OCI-LY3 (cell line): Measurements from ENCODE around the gene CLEC4M.

ENCODE experiments used
- H2AFZ ChIP-seq: fragments of 200-600, 300-600 bp; shearing (Covaris generic); 2 replicates; pipeline ENCODE4 v1.6.0; 2014; ENCODE audit warnings: antibody characterized with exemption, low read depth, low read length
- H3K27ac ChIP-seq: fragments of 200-600, 300-600 bp; sonication (generic); 2 replicates; pipeline ENCODE4 v1.5.1; 2014; ENCODE audit warnings: mild to moderate bottlenecking, low read length, moderate library complexity, mixed read lengths
- H3K27me3 ChIP-seq: fragments of 200-600, 300-600 bp; sonication (generic); 2 replicates; pipeline ENCODE4 v1.6.1; 2014; ENCODE audit warnings: low read depth, low read length, mixed read lengths
- H3K36me3 ChIP-seq: fragments of 200-600, 300-600 bp; sonication (generic); replicated peaks from 2 replicates; pipeline ENCODE3; 2014; ENCODE audit warnings: low read depth, low read length, mixed read lengths
- H3K4me1 ChIP-seq: fragments of 300-600, 200-600 bp; sonication (generic); 2 replicates; pipeline ENCODE4 v1.6.1; 2014; ENCODE audit warnings: low read length, mixed read lengths
- H3K4me2 ChIP-seq: fragments of 200-600, 300-600 bp; sonication (generic); 2 replicates; pipeline ENCODE4 v1.6.1; 2014; ENCODE audit warnings: low read length, mixed read lengths
- H3K4me3 ChIP-seq: fragments of 300-600, 200-600 bp; sonication (generic); 2 replicates; pipeline ENCODE4 v1.5.1; 2014; ENCODE audit warnings: antibody characterized with exemption, mild to moderate bottlenecking, low read length, moderate library complexity
- H3K79me2 ChIP-seq: fragments of 300-600, 200-600 bp; shearing (Covaris generic); 2 replicates; pipeline ENCODE4 v1.6.1; 2014; ENCODE audit warnings: mild to moderate bottlenecking, low read length, mixed read lengths
- H3K9ac ChIP-seq: fragments of 300-600, 200-600 bp; shearing (Covaris generic); 2 replicates; pipeline ENCODE4 v1.6.0; 2014; ENCODE audit warnings: mild to moderate bottlenecking, low read length, moderate library complexity
- H3K9me3 ChIP-seq: fragments of 200-600, 300-600 bp; shearing (Covaris generic); 2 replicates; pipeline ENCODE4 v1.6.1; 2014; ENCODE audit warnings: low read length, mixed read lengths; ENCODE audit not compliant: insufficient read depth
- H4K20me1 ChIP-seq: fragments of 200-600, 300-600 bp; sonication (generic); 2 replicates; pipeline ENCODE4 v1.6.1; 2016; ENCODE audit warnings: low read length, mixed read lengths; ENCODE audit not compliant: insufficient read depth
- CTCF ChIP-seq: fragments of 200-600, 300-600 bp; sonication (generic); IDR thresholded peaks from 2 replicates; pipeline ENCODE4 v1.5.1; 2014; ENCODE audit warnings: antibody characterized with exemption, low read length, low read depth
- EZH2phosphoT487 ChIP-seq: fragments of 200-600 bp; shearing (Covaris generic); IDR thresholded peaks from 2 replicates; pipeline ENCODE4 v1.6.1; 2018; ENCODE audit warnings: antibody characterized with exemption, mixed run types, low read depth

The CLEC4M gene

GRCh38 chr19:7781157-7781556, 18.1 kb downstream of the CLEC4M start:
- Histone ChIP-seq H3K9me3 (peaks cover 5% of the 10 kb centered on the region), H2AFZ (no peak overlapping the region), H3K27me3 (peaks cover 53% of the 10 kb centered on the region), H3K27ac (no peak overlapping the region), H3K4me3 (no peak overlapping the region), H3K9ac (no peak overlapping the region), H3K4me1 (peaks cover 8% of the 10 kb centered on the region), H4K20me1 (no peaks in the 10 kb centered on the region), H3K4me2 (no peak overlapping the region), H3K36me3 (no peaks in the 10 kb centered on the region), H3K79me2 (no peaks in the 10 kb centered on the region)
- TF ChIP-seq EZH2phosphoT487 (no peak), CTCF (no peak)

GRCh38 chr19:7783991-7784423, 21.0 kb downstream of the CLEC4M start:
- H3K4me3 ChIP-seq: no peak overlapping the region
- no peak overlapping the region for H2AFZ ChIP-seq
- H3K4me1 ChIP-seq: no peaks in the 10 kb centered on the region
- peaks cover 5% of the 10 kb centered on the region for H3K9me3 ChIP-seq
- no peak for TF ChIP-seq EZH2phosphoT487
- no peak for TF ChIP-seq CTCF
- no peaks in the 10 kb centered on the region for H4K20me1 ChIP-seq
- no peak overlapping the region for H3K27ac ChIP-seq
- H3K27me3 ChIP-seq: peaks cover 44% of the 10 kb centered on the region
- no peak overlapping the region for H3K4me2 ChIP-seq
- H3K36me3 ChIP-seq: no peaks in the 10 kb centered on the region
- no peak overlapping the region for H3K9ac ChIP-seq
- no peaks in the 10 kb centered on the region for H3K79me2 ChIP-seq

GRCh38 chr19:7784856-7785255, 21.8 kb downstream of the CLEC4M start:
- Histone ChIP-seq H4K20me1 (no peaks in the 10 kb centered on the region), H3K4me1 (no peaks in the 10 kb centered on the region), H3K79me2 (no peaks in the 10 kb centered on the region), H3K9me3 (peaks cover 5% of the 10 kb centered on the region), H2AFZ (no peak overlapping the region), H3K36me3 (no peaks in the 10 kb centered on the region), H3K27me3 (peaks cover 38% of the 10 kb centered on the region), H3K9ac (no peak overlapping the region), H3K4me2 (no peak overlapping the region), H3K27ac (no peak overlapping the region), H3K4me3 (no peak overlapping the region)
- TF ChIP-seq CTCF: no peak
- TF ChIP-seq EZH2phosphoT487: no peak

GRCh38 chr19:7787141-7787540, 24.1 kb downstream of the CLEC4M start:
- Histone ChIP-seq H4K20me1 (no peaks in the 10 kb centered on the region), H3K36me3 (no peaks in the 10 kb centered on the region), H2AFZ (no peak overlapping the region), H3K4me1 (no peaks in the 10 kb centered on the region), H3K4me3 (no peak overlapping the region), H3K9ac (no peak overlapping the region), H3K9me3 (peaks cover 5% of the 10 kb centered on the region), H3K4me2 (no peak overlapping the region), H3K27ac (no peak overlapping the region), H3K27me3 (peaks cover 24% of the 10 kb centered on the region), H3K79me2 (no peaks in the 10 kb centered on the region)
- no peak for TF ChIP-seq CTCF
- no peak for TF ChIP-seq EZH2phosphoT487
